GM19467 (cell line): ENCODE results near the gene MUCL1.
A peak's percentile ranks its signal among the peaks of the same experiment; 100 is the strongest.
"Not testable (repeated sequence)": the region's sequence is repeated elsewhere in the genome, so short reads cannot be mapped to it uniquely, and the experiment has no call there.

Source experiments
- ATAC-seq: cut with Tn5 transposase; IDR thresholded peaks from one replicate; pipeline ENCODE4 v1.9.1; 2021; ENCODE audit warnings: mild to moderate bottlenecking, moderate library complexity; ENCODE audit not compliant: unreplicated experiment

Gene MUCL1, protein sequence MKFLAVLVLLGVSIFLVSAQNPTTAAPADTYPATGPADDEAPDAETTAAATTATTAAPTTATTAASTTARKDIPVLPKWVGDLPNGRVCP

GRCh38 chr12:54853933-54854538, at the start of gene MUCL1:
Gene MUCL1 (plus strand): TSS chr12:54854516. CDS start chr12:54854583, 67 bp downstream.
- peak; percentile 91 for ATAC-seq

- no peak for ATAC-seq
These were observed 32.6 kb upstream of the MUCL1 start for GRCh38 chr12:54821676-54822075.

DNA sequence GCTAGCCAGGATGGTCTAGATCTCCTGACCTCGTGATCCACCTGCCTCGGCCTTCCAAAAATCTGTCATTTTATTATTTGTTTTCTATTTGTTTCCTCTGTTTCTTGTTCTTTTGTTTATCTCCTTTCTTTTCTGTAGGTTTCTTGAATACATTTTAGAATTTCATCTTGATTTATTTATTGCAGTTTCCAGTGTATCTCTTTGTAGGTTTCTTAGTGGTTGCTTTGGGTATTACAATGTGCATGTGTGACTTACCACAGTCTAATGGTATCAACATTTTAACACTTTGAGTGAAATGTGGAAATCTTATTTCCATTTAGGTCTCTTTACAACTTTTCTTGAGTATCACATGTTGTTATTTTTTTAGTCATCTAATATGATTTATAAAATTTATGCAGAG, 29.9 kb upstream of the MUCL1 start:
- ATAC-seq: no peak

- no peak for ATAC-seq
These were observed 24.8 kb upstream of the MUCL1 start for GRCh38 chr12:54829511-54829910.

DNA sequence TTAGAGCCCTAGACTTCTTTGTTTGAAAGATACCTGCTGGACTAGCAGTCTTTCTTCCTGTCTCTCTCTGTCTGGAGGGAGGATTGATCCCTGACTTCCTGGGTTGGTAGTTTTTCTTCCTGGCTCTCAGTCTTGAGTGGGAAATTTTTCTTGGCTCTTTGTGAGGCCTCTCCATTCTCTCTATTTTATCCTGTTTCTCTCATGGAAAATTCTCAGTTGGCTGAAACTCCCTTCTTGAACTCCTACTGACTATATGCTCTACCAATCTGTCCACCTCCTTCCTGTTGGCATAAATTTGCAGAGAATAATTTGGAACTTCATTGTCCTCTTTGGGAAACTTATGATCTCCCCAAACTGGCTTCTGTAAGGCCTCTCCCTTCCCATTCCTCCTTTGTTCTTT, 24.1 kb upstream of the MUCL1 start:
- ATAC-seq: no peak

- ATAC-seq: no peak
These were observed 22.7 kb upstream of the MUCL1 start for GRCh38 chr12:54831631-54832030.

DNA sequence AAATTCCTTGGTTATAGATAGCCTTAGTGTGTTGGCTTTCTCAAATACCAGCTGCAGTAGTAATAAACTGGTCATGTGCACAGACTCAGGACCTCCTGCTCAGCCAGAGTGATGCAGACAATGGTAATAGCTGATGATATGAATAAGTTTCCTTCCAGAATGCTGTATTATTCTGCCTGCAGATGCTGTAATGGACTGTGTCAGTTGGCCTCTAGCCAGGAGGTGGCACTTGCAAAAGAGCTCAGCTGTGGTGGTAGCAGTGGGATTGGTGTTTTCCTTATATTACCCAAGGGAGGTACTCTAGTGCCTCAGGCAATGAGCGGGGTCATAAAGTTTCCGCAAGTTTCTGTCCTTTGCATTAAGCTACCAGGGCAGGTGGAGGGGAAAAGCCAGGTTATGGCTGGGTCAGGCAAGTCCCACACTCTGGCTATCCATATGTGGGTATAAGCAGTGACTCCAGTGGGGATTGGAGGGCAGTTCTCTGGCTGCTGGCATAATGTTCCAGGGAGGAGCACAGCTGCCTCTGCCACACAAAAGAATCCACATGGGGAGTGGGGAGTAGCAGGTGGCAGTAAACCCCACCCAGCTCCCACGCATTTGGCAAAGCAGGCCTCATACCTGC, 14.0 kb upstream of the MUCL1 start:
- no peak for ATAC-seq

DNA sequence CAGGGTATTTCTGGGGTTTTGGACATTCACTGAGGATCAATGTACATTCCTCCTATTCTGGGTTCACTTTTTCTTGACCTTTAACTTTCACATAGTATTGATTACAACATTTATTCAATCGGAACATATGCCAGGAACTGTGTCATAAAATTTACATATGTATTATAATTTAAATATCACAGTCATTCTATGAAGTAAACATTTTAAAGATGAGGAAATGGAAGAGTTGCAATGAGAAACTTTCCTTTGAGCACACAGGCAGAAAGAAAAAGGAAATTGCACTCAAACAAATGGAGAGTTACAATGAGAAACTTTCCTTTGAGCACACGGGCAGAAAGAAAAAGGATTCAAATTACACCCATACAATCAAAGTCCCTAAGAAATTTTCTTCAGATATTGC, 3.1 kb downstream of the MUCL1 start:
- no peak for ATAC-seq

- no peak for ATAC-seq
These were observed 4.2 kb downstream of the MUCL1 start for GRCh38 chr12:54858562-54858961.

GRCh38 chr12:54859502-54859901, 5.2 kb downstream of the MUCL1 start:
- ATAC-seq: no peak

- ATAC-seq: no peak
These were observed 7.6 kb downstream of the MUCL1 start for GRCh38 chr12:54861927-54862326.

GRCh38 chr12:54863948-54864618, 9.8 kb downstream of the MUCL1 start:
- ATAC-seq: no peak

DNA sequence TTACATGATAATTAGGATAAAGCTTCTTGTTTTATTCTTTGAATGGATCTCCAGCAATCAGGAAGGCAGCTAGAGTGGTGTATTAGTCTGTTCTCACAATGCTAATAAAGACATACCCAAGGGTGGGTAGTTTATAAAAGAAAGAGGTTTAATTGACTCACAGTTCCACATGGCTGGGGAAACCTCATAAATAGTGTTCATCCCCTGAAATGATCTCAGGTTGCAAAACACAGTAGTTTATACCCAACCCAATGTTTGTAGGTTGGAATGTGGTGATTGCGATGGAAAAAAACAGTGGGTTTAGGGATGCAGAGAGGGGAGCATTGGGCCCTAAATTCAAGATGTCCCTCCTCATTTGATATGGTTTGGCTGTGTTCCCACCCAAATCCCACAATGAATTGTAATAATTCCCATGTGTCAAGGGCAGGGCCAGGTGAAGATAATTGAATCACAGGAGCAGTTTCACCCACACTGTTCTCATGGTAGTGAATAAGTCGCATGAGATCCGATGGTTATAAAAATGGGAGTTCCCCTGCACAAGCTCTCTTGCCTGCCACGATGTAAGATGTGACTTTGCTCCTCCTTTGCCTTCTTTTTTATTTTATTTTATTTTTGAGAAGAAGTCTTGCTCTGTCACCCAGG, 11.5 kb downstream of the MUCL1 start:
- ATAC-seq: no peak

DNA sequence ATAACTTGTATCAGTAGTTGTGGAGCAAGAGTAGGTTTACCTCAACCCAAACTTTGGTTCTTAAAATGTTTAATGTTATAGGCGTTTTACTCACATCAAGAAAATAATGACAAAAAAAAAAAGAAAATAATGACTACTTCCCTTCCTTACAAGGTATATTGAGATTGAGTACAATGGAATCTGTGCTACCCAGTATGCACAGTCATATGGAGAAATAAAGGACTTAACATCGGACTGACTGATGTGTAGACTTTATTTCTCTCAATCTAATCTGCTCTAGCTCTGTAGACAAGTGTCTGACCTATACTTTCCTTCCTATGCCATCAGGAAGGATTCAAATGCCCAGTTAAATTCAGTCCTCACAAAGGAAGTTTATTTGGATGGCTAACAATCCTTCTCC, 14.4 kb downstream of the MUCL1 start:
- ATAC-seq: no peak

GRCh38 chr12:54870048-54870447, 15.7 kb downstream of the MUCL1 start:
- ATAC-seq: no peak

DNA sequence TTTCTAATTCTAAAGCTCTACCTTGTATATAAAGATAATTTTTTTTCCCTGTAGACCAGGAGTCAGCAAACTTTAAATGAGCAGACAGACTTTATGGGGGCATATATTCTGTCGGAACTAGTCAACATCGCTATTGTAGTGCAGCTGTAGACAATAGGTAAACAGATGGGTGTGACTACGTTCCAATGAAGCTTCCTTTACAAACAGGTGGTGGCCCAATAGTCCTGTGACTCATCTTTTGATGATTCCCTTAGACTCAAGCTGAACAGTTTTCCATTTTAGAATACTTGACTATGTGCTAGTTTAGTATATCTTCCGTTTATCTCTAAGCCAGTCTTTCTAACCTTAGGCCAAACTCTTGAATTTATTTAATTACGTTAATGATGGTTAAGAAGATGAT, 16.3 kb downstream of the MUCL1 start:
- no peak for ATAC-seq

DNA sequence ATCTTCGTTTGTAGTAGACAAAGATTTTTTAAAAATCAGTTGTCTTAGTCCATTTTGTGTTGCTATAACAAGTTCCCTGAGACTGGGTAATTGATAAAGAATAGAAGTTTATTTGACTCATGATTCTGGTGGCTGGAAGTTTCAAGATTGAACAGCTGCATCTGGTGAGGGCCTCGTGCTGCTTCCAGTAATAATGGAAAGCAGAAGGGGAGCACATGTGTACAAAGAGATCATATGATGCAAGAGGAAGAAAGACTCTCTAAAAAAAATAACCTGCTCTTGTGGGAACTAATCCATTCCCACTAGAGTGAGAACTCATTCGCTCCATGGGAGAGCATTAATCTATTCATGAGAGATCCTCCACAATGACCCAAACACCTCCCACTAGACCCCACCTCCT, 24.8 kb downstream of the MUCL1 start:
- no peak for ATAC-seq

DNA sequence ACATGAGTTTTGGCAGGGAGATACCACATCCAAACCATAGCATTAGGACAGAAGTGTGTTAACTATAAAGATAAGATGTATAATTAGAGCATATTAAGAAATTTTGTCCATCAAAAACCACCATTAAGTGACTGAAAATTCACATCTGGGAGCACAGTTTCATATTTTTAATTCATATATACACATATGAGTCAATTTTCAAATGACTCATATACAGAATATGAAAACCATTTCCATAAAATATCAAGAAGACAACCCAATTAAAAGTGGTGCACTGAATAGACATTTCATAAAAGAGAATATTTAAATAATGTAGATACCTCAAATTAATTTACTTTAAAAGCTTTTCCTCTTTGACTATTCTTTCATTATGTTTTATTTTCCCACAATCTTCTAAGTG, 25.3 kb downstream of the MUCL1 start:
- ATAC-seq: no peak

DNA sequence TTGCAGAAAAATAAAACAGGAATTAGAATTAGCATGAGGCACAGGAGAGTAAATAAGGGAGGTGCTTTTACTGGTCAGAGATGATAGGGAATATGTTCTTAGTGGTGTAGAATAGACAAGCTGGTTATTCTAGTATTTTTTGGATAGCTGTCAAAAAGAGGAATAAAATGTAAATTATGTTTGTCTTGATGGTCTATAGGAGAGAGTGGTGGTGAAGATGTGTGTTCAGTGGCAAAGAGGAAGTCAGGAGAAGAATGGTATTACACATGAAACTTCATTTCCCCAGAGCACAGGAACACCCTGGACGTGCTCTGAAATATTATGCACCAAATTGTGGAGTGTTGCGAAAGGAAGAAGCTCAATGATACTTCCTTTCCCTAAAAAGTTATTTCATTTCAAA, 27.8 kb downstream of the MUCL1 start:
- no peak for ATAC-seq

DNA sequence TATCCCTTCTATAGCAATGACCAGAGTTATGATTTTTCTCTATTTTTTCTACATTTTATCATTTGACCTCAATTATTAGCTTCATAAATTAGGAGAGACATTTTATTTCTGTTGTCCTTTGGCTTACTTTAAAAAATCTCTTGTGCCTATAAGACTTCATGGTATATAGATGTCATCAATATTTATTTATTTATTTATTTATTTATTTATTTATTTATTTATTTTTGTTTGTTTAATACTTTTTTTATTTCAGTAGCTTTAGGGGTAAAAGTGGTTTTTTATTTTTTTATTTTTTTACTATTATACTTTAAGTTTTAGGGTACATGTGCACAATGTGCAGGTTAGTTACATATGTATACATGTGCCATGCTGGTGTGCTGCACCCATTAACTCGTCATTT, 28.3 kb downstream of the MUCL1 start:
- ATAC-seq: not testable (repeated sequence)

- not testable (repeated sequence) for ATAC-seq
These were observed 34.1 kb downstream of the MUCL1 start for GRCh38 chr12:54888428-54888827.

GRCh38 chr12:54890339-54890738, 36.0 kb downstream of the MUCL1 start:
- ATAC-seq: no peak
